ENCODE measurements around the gene SLU7.

Gene SLU7

DNA sequence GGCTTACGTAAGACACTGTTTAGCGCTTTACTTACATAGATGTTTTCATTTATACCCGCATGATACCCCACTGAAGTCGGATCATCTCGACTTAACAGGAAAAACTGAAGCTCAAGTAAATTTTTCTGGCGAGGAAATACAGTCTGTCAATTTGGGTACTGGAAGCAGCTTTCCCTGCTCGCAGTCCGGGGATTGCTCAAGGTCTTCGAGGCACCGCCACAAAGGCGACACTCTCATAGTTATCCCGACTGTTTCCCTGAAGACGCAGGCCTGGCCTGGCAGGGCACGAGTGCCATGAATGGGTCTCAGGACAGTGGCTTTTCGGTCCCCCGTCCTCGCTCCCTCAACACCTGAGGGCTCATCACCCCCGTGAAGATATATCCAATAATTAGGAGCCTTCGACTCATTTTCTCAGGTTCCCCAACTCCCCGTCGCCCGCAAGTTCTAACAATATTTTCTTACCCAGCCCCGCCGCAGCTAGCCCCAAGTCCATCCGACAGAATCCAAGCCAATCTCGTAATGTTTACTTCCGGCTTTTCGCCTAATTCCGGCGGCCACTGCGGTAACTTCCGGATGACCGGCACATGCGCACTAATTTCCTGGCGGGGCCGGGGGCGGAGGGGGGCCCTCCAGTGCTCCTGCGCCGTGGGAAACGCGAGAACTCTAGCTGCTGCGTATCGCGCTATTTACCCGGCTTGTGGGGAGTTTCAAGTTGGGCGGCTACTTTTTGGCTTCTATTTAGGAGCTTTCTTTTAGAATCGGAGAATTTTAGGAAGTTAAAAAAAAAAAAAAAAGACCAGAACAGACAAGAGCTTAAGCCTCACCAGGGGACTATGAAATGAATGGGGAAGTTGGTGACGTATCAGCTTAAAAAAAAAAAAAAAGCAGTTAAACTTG, at the start of gene SLU7:
Gene SLU7, minus strand, starts transcription at position 521 of the 897 bp plus-strand sequence. CDS start 3,787 bp downstream, outside the sequence.
- DNase-seq = peak; percentile 86

DNA sequence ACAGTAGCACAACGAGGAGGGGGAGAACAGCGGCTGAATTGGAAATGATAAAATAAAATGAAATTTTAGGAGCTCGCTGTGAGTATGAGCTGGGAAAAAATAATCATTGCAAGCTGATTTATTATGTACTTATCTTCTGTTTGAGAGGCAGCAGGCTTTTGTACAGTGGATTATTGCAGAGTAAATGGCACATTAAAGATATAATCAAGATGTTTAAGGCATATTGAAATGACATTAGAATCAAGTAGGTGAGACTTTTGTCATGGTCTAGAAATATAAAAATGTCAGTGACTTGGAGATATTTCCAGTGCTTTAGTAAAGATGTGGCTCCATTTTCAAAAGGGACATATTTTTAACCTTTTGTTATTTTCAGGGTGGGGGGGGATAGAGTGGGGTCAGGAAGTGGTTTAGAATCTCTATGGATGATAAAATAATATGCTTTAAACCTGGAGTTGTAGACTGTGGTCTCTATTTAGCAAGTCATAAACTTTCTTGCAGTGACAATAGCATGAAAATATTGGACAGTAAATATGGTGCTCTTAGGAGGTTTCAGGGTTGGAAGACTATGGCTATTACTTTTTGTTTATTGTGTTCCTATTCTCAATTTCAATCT, 49.6 kb upstream of the SLU7 start:
- DNase-seq = no peak

DNA sequence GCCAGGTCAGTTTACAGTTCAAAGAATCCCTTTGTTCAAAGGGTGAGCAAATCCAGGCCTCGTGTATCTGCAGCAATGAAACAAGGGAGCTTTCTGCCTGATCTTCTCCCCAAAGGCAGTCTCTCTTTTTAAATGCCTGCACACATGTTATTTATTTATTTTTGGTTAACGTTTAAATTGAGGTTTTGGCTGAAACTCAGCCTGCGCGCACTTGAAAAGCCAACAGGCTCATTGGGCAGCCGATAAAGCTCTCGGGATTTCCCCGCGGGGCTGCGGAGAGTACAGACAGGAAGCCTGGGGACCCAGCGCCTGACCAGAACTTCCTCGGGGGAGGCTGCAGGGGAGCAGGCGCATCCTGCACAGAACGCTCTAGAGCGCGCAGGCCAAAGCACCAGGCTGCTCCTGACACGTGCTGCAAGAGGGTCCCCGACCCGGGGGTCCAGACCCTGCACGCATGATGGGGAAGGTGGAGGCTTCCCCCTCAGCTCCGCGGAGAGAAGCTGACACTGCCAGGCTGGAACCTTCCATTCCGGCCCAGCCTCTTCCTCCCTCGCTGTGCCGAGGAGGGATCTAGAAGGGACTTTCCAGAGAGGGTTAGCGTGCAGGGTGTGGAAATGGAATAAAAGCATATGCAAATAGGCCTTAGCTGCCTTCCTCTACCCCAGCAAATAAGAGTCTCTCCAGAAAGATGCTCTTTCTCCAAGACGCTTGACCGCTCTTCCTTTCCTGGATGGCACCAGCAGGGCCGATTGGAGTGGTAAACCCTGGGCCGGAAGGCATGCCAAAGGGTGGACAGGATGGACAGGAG, 48.9 kb upstream of the SLU7 start:
- DNase-seq = no peak

DNA sequence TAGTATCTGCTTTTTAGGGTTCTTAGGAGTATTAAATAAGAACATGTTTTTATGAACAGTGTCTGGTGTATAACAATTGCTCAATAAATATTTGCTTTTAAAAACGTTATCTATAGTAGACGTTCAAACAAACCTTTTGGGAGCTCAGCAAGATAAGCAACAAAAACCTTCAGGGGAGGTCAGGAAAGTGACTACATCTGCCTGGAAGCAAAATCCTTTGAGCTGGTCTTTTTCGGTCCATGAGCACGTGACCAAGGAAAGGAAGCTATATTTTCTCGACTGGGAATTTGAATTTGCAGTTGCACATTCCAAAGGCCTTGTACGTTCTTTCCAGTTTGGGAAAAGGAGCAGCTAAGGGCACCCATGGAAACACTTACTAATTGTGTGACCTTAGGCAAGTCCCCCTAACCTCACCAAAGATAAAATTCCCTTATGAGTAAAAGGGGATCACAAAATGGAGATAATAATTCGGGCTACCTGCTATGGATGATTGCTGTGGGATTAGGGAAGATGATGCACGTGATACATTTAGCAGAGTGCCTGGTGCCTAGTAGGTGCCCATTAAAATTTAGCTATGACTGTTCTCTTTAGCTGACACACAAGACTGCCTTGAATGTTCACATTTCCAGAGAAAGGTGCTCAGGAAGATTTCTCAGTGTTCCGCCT, 48.1 kb upstream of the SLU7 start:
- DNase-seq = no peak

DNA sequence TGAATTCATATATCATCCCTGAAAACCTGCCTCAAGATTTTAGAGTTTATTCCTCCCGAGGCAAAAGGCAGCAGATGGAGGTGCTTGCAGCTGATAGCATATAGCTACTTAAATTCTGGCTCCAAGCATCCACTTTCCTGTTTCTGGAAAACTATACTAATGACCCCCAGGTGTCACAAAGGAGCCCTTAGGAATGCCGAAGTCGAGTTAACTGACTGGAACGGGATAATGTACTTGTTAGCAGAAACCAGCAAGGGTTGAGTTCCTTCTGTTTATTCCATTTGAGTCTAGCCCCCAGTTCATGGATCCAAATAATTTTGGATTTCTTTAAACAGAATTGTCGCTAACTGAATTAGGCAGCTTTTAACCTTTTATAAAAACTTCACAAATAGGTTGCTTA, 47.2 kb upstream of the SLU7 start:
- DNase-seq = no peak

DNA sequence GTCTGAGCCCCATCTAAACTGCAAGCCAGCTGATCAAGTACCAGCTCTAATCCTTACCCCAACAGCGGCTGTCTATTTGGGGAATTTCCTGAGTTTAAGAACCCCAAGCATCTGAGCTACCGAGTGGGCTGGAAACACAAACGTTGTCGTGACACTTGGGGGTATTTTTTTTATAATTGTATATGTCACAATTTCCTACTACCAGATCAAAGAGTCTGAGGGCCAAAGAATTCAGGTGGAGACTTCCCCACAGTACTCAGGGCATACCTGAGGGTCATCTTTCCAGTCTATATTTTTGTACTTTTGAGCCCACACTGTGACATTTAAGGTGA, 45.6 kb upstream of the SLU7 start:
- DNase-seq = no peak

DNA sequence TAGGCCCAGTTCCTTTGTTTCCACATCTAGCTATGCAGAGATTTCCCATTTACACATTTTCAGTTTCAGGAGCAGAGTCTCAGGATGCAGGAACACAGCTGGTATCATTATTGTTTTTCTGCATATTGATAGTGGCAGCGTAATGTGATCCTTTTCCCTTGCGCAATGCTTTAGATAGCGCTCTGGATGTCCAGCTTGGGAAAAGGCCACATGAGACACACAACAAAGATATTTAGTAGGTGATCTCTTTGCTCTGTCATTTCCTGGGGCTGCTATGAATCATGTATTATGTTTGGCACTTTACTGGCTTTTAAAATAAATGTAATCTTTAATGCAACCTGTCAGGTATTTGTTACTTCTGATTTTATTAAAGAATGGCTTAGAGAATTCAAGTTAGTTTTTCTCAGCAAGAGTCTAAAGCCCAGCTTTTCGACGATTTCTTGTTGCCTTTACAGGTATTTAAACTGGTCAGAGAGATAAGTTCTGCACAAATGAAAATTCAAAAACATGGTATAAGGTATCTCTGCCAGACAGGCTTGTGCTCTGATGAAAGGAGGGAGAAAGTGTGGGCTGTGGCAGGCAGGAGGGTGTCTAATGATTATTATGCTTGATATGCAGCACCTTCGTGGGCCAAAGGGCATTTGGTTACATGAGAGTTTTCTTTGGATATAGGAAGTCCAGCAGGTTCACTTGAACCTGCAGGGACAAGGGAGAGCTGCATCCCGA, 45.0 kb upstream of the SLU7 start:
- peak; percentile 4 for DNase-seq

DNA sequence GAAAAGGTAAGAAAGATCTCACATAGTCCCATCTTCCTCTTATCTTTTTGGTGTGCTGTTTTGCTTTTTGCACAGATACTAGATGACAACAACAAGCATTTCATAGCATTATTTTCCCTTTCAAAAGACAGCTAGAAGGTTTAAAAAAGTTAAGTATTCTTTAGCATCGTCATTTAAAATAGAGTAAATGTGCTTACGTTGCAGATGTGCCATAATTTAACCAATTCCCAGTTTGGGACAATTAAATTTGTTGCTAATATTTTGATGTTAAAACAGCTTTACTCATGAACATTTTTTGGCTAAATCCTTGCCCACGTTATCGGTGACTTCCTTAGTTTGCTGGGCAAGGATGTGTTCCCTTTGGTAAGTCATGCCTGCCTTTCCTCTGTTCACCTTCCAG, 44.3 kb upstream of the SLU7 start:
- DNase-seq = no peak

DNA sequence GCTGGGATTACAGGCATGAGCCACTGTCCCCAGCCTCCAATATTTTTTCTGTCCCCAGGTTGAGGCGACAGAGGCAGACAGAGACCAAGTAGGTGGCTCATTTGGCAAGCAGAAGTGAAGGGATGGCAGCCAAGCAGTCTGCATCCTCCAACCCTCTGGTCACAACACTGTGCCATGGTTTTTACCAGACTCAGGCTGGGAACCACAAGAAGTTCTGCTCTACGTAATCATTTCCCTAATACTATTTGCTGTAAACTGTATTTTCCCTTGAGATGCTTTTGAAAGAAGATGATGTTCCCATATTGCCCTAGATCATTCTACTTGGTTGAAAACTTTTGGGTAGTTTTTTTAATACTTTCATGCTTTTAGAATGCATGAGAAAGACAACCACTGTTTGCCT, 43.3 kb upstream of the SLU7 start:
- peak; percentile 44 for DNase-seq

DNA sequence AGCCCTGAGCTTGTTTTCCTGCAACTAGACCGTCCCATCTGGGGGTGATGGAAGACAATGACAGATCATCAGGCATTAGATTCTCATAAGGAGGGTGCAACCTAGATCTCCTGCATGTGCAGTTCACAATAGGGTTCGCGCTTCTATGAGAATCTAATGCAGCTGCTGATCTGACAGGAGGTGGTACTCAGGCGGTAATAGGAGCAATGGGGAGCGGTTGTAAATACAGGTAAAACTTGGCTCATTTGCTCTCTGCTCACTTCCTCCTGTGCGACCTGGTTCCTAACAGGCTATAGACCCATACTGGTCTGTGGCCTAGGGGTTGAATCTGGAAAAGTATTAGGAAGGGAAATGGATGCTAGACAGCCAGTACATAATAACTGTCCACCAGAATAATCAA, 42.5 kb upstream of the SLU7 start:
- DNase-seq = no peak

DNA sequence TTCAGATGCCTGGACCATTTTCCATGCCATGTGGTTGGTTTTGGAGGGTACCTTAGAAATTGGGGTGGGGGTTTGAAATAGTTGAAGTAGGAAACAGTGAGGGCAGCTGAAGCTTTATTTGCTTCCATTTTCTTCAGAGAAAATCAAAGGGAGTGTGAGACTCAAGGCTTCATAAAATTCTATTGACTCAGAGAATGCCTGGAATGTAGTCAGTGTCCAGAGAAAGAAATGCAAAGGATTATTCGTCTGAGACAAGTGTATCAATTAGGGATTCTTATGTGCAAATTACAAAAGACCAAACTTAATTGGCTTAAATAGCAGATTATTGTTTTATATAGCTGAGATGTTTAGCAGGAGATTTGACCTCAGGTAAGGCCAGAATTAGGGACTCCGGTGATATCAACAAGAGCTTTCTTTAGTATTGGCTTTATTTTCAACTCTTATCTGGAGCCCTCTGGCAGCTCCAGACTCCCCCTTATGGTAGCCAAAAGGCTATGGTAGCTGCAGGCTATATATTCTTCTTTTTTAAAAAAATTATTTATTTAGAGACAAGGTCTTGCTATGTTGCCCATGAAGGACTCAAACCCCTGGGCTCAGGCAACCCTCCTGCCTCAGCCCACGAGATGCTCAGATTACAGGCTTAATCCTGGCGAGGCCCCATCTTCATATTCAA, 41.6 kb upstream of the SLU7 start:
- DNase-seq = no peak

DNA sequence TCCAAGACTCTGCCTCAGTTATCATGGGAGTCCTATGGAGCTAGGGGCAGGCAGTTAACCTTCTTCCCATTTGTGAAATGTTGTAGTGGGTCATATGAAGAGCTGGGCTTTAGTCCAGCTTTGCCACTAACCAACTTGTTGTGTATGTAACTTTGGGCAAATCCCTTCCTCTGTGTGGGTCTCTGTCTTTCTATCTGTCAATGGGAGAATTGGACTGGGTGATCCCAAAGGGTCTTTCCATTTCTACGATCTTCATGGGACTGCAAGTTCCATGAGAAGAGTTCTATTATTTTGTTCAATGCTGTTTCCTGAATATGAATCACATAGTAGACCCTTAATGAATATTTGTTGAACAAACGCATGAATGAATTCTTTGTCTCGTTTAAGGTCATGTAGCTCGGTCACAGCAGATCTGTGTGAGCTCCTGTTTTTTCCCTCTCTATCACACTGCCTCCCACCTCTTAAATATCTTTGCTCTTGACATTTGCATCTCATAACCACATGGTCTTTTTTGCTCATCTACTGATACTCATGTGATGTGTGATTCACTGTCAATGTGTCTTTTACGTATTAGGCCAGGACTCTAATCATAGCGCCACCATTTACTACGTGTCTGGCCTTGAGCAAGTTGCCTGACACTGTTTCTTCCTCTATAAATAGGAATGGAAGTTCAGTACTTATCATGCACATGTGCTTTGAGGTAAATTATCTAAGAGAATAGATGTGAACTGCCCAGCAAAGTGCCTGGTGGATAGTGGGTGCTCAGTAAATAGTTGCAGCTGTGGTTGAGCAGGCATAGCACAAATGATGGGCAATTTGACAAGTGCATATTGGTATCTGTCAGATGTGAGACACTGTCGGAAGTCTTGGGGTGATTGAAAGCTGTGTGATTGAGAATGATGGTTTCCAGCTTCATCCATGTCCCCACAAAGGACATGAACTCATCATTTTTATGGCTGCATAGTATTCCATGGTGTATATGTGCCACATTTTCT, 40.2 kb upstream of the SLU7 start:
- no peak for DNase-seq

DNA sequence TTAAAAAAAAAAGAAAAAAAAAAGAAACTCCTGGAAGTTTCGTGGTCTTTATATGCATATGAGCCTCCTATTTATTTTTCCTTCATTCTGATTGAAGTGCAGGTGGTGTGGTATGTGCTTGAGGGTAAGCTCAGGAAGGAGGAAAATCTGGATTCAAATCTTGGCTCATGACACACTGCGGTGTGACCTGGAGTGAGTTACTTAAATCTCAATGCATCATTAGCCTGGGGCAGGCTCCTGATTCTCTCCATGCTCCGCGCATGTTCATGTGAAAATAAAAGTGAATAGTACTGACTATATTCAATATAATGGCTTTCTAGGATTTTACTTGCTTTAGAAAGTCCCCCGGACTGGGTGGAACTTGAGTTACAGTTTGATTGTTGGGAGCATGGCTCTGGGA, 38.4 kb upstream of the SLU7 start:
- no peak for DNase-seq

DNA sequence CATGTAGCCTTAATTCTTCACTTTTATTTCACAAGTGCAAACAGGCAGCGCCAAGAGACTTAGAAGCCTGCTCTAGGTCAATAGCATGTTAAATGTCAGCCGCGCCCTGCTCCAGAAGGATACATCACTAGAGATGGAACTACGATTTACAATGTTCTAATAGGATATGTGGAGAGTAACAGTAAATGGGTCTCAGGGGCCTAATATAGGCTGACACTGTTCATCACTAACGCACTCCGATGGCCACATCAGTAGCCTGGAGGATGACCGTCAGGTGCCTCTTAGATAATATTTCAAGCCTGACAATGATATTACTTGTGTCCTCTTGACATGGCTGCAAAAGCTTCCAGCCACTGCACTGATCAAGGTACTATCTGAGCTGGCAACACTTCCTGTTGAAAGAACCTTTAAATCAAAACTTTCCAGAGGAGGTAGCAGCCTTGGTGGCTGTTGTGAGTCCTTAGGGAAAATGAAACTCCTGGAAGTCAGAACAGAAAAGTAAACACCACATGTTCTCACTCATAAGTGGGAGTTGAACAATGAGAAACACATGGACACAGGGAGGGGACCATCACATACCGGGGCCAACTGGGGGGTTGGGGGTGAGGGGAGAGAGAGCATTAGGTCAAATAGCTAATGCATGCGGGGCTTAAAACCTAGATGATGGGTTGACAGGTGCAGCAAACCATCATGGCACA, 37.7 kb upstream of the SLU7 start:
- no peak for DNase-seq

DNA sequence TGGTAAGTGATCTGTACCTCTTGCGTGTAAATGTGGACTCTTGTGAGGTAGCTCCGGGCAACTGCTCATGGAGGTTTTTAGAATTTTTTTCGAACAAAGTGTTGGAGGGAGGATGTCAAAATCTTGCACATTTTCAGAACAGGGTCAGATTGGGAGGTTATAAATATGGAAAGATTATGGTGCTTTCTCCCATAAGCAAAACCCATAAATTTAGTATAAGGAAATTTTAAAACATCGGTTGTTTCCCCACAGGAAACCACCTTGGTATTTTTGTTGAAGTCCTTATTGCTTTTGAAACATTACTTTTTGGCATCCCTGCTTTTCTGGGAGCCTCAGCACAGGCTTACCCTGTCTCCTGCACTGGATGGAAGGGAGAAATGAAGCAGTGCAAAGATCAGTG, 36.7 kb upstream of the SLU7 start:
- DNase-seq = no peak

DNA sequence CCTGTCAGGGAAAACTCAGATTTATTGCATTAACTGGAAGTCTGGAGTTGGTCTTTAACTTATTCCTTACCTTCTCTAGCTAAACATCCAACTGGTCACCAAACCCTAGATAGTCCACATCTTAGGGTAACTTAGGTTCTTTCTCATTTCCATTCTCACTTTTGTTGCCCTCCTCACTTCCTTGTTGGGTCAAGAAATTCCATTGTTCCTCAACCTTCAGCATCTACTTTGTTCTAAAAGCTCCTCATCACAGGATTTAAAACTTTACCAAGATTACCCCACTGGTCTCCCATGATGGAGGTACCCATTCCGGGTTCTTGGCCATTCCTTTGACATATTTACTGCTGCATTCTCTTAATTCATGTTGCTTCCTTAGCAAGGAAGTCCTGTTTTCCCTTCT, 34.9 kb upstream of the SLU7 start:
- no peak for DNase-seq

DNA sequence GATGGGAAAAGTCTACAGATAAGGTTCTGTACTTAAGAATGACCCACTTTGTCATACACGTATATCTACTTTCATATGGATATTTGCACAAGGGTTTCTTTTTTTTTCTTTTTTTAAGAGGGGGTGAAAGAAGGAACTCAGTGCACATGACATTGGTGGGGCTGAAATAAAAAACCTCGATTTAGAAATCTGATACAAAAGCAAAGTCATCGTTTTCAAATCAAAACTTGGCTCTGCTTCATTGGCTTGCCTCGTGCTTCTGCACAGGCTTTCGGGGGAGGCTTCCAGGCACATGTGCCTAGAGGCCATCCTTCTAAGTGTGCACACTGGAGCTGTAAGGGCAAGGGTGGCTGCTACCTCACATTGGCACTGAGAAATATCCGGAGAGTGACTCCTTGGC, 33.9 kb upstream of the SLU7 start:
- DNase-seq = no peak

DNA sequence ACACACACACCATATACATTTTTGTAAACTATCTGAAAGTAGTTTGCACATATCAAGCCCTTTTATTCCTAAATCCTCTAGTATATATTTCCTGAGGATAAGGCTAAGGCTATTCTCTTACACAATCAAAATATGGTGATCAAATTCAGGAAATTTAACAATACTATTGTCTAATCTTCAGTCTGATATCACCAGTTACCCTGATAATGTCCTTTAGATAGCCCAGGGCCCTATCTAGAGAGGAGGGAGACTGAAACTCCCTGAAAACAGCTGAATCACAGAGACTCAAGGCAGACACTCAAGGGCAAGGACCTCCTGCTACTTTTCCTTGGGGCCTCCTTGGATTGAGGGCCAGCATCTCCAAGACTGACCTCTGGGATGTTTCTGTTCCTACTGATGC, 33.2 kb upstream of the SLU7 start:
- no peak for DNase-seq

DNA sequence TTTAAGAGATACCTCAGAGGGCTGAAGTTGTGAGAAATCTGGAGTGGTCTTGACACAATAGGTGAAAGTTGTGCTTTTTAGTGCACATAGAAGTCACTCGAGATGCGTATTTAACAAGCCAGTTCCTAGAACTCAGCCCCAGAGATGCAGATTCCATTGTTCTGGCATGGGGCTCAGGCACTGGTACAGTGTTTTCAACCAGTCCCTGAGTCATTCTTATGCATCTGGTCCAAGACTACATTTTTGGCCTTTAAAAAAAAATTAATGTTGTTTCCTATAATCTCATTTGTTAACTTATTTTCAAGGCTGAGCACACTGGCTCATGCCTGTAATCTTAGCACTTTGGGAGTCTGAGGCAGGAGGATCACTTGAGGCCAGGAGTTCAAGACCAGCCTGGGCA, 32.4 kb upstream of the SLU7 start:
- no peak for DNase-seq
